NCI-H2196 treated with DMSO at 0.1 percent for 48 hours (cell line): ENCODE measurements around the gene CORO6.
"Not testable (repeated sequence)": the region's sequence is repeated elsewhere in the genome, so short reads cannot be mapped to it uniquely, and the experiment has no call there.

ENCODE experiments used
- DNase-seq: peaks from one replicate; lab custom pipeline; 2025; ENCODE audit not compliant: unreplicated experiment; lab: John Stamatoyannopoulos, UW

Gene CORO6

DNA sequence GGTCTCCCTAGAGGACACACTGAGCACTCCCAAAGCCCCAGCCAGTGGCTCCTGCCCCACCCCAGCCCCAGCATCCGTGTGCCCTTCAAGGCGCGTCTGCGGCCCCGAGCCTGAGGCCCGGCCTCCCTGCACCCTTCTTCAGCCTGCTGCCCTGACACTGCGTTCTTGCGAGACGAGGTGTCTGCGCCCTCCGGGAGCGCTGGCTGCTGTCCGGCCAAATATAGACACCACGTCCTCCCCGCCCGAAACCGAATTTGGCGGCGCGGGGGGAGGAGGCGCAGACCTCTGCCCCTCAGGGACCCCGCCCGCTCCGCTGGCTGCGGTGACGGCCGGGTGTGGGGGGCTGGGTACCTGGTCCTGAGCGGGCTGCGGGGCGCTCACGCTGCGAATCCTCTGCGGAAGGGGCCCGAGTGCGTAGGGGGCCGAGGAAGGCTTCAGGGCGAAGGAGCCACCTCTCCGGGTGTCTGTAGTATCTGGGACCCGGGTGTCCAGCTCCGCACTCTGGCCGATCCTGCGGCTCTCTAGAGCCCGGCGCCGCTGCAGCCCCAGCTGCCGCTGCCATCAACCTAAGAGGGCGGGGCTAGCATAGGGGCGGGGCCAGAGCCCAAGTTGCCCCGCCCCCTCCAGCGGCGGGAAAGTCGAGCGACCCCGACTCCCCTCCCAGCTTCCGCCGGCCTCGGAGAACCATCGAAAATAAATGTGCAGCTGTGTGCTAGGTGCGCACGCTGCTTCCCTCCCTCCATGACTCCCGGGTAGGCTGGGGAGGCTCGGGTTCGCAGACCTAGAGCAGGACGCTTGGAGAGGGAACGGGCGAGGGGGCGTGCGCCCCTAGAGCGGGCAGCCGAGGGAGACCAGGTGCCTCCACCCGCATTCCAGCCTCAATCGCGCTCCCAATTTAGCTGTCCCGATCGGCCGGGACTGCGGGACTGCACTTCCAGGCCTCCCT, at the start of gene CORO6:
Gene CORO6, minus strand, starts transcription at position 576 of the 946 bp plus-strand sequence. CDS start 1,491 bp downstream, outside the sequence.
- no peak for DNase-seq

- DNase-seq = no peak
Measured at GRCh38 chr17:29671661-29672060, 48.9 kb upstream of the CORO6 start.

- DNase-seq = no peak
Measured at GRCh38 chr17:29669266-29669665, 46.6 kb upstream of the CORO6 start.

GRCh38 chr17:29667969-29668368, 45.3 kb upstream of the CORO6 start:
- DNase-seq = no peak

DNA sequence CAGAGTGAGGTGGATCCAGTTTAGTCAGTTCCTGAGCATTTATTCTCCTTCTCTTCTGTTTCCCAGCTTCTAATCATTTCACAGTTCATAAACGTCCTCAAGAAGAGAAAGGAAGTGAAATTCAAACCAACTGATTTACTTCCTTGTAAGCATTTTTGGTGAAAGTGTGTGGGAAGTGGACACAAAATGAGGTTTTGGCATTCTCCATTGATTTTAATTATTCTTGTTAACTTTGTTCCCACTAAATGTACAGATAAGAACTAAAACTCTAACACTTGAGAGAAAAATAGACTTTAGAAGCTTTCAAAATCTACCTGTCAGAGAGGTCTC, 42.7 kb upstream of the CORO6 start:
- no peak for DNase-seq

- no peak for DNase-seq
Measured at GRCh38 chr17:29664743-29665480, 42.2 kb upstream of the CORO6 start.

DNA sequence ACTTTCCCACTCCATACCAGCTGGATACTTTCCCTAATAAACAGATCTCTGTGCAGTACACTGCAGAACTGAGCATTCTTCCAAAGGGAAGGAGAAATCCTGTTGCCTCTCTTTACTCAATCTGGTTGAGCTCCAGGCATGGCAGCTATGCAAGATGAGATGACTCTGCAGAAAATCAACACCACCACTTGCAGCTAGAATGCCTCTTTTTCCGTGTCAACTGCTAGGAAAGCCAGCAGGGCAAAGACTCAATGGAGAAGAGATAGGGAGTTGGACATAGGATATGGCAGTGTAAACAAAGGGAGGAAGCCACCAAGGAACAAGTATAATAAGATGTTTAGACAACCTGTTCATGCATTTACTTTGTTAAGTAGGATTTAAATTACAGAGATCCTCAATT, 40.4 kb upstream of the CORO6 start:
- DNase-seq = peak; percentile 24

- DNase-seq = peak; percentile 33
Measured at GRCh38 chr17:29661213-29661612, 38.5 kb upstream of the CORO6 start.

DNA sequence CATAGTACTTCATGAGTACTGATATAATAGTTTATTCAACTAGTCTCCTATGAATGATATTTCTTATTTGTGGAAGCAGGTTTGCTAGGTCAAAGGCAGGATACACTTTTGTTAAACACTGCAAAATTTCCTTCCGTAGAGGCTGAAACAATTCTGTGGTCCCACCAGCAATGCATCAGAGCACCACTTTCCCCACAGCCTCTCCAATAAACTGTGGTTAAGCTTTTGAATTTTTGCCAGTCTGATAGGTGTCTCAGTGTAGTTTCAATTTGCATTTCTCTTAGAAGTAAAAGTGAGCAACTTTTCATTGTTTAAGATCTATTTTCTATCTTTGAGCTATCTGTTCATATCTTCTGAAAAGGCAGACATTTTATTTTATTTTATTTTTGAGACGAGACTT, 36.4 kb upstream of the CORO6 start:
- DNase-seq = no peak

GRCh38 chr17:29655323-29655722, 32.6 kb upstream of the CORO6 start:
- DNase-seq = no peak

- DNase-seq = no peak
Measured at GRCh38 chr17:29653995-29654714, 31.4 kb upstream of the CORO6 start.

DNA sequence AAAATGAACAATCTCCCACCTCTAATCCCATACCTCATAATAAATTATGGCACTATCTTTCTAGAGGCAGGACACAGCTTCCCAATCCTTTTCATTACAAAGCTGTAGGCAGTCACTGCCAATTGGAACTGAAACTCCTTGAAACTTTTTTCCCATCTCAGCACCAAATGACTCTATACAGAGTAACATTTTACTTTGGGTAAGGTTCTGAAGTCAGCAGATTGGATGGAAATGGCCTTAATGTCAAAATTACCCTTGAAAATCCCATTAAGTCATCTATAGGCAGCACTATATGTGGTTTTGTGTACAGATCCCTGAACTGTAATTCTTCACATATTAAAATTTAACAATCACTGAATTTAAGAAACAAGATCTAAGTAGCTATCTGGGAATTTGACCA, 30.3 kb upstream of the CORO6 start:
- no peak for DNase-seq

DNA sequence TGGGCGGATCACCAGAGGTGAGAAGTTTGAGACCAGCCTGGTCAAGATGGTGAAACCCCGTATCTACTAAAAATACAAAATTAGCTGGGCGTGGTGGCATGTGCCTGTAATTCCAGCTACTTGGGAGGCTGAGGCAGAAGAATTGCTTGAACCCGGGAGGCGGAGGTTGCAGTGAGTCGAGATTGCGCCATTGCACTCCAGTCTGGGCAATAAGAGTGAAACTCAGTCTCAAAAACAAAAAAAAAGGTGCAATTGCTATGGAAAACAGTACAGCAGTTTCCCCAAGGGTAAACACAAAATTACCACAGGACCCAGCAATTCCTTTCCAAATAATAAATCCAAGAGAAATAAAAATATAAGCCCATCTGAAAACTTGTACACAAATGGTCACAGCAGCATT, 29.2 kb upstream of the CORO6 start:
- DNase-seq = not testable (repeated sequence)

- DNase-seq = no peak
Measured at GRCh38 chr17:29650396-29650795, 27.7 kb upstream of the CORO6 start.

- DNase-seq = no peak
Measured at GRCh38 chr17:29649359-29649758, 26.6 kb upstream of the CORO6 start.

DNA sequence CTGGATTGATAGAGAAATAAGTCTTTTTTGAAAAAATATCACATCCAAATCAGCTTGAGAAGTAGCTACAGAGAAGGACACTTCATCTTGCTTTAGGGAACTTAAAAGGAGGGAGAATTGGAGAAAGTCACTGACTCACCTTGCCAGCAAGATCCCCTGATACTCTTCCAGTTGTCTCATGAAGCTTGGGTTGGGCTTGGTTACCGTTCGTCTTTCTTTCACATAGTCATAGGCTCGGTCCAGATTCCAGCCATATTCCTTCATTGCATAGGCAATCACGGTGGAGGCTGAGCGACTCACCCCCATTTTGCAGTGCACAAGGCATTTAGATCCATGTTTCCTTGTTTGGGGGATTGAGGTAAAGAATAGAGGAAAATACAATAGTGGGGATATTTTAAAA, 25.3 kb upstream of the CORO6 start:
- DNase-seq = no peak

- DNase-seq = no peak
Measured at GRCh38 chr17:29645515-29646051, 22.9 kb upstream of the CORO6 start.

GRCh38 chr17:29643817-29644160, 21.1 kb upstream of the CORO6 start:
- DNase-seq = no peak

DNA sequence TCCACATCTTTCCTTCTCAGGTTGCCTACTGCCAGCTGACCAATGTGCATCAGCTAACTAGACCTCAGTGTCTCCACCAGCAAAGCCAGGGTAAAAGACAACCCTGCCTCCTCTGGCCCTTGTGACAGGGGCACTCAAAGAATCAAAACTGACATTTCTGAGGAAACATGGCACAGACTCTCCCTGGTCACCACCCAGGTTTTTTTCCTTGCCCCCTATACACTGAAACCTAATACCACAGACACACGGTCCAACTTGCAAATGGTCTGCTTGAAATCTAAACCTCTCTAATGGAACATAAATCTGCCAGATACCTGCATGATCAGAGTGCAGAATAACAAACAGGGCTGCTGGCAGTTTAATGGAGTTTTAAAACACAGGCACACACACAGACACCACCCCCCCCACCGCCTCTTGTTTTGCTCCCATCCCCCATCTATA, 19.5 kb upstream of the CORO6 start:
- DNase-seq = no peak

DNA sequence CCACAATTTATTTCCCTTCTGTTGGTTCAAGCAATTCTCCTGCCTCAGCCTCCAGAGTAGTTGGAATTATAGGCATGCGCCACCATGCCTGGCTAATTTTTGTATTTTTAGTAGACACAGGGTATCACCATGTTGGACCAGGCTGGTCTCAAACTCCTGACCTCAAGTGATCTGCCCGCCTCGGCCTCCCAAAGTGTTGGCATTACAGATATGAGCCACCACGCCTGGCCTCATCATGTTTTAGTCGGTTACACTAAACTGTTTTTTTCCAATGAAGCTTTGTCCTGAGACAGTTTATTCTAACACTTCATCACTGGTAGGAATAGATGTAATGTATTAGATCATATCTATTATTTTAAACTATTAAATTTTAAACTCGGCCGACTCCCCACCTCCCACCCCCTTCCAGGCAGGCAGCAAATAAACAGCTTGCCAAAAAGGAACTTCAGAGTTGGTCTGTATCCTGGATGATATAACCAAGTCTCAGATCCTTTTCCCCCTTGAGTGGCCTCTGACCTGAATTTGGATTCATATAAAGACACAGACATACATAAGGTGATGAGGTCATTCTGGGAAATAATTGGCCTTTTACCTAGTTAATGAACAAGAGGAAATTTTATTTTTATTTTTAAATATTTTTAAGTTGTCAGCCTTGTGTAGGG, 18.4 kb upstream of the CORO6 start:
- DNase-seq = no peak

DNA sequence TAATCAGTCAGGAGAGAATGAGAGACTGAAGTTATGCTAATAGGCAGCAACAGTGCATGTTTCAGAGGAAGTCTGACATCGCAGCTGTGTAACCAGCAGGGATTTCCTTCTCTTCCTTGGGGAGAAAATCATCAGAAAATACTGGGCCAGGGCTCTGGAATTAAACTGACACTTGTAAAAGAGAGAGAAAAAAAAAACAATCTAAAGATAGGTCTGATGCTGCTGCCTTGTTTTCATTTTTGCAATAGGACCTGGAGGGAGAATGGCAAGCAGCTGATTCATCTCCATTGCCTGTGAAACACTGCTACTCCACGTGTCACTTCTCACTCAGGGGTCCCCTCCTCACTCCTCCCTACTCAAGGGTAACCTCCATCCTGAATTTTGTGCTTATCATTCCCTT, 17.7 kb upstream of the CORO6 start:
- DNase-seq = no peak
